ENCODE data around the gene TRIM10. TPM values are rescaled to one million over a fixed set of nuclear protein-coding genes. Genes with fewer than 3 reads are reported as not detected.

The TRIM10 gene
- total RNA-seq, 1 experiment from 2014 or later = 0.95 TPM

GRCh38 chr6:30192076-30192475 lies 31.1 kb upstream of the TRIM10 start:
- H3K9me3 ChIP-seq = no peaks in the 10 kb centered on the region
- Mint-ChIP-seq H3K27ac (ENCODE audit: unreplicated experiment) (no peak overlapping the region), H3K9me3 (ENCODE audit: unreplicated experiment) (no peaks in the 10 kb centered on the region), H3K4me3 (ENCODE audit: unreplicated experiment) (no peak overlapping the region), H3K36me3 (ENCODE audit: insufficient read depth, unreplicated experiment) (peaks cover 43% of the 10 kb centered on the region), H3K4me1 (ENCODE audit: low read depth, unreplicated experiment) (no peaks in the 10 kb centered on the region), H3K27me3 (ENCODE audit: insufficient read depth, unreplicated experiment) (no peaks in the 10 kb centered on the region)
- POLR2A ChIA-PET = no interaction called here
- intact Hi-C loops (cut with micrococcal nuclease; ENCODE audit: unreplicated experiment) = no loop called here
- no peak for DNase-seq
- TF ChIP-seq CTCF (IDR thresholded peaks at IDR 0.05; ENCODE audit: insufficient read depth in 1 of 2, low read depth in 1 of 2, low read length in 1 of 2, severe bottlenecking in 1 of 2, unreplicated experiment in 1 of 2) = no peak
- CTCF ChIA-PET = interaction anchor here (1.1 kb wide), 1 partner anchor 27 kb away, joined by 3 read pairs; no protein-coding TSS in a partner anchor
- no peaks in the 10 kb centered on the region; the same call in none of the 2 replicates for H3K36me3 ChIP-seq (ENCODE audit: control insufficient read depth, insufficient read depth, low read length)
- no peaks in the 10 kb centered on the region for H3K27me3 ChIP-seq (replicated peaks; ENCODE audit: control insufficient read depth, insufficient read depth, low read length)
- no peaks in the 10 kb centered on the region for H3K4me1 ChIP-seq
- no peak overlapping the region for H3K4me3 ChIP-seq (ENCODE audit: low read depth, low read length)
- no TSS peak for BruUV-seq (replicated peaks)

GRCh38 chr6:30188541-30188940 lies 27.5 kb upstream of the TRIM10 start:
- intact Hi-C loops (cut with micrococcal nuclease; ENCODE audit: unreplicated experiment) = no loop called here
- Mint-ChIP-seq H3K9me3 (ENCODE audit: unreplicated experiment) (no peaks in the 10 kb centered on the region), H3K27ac (ENCODE audit: unreplicated experiment) (no peak overlapping the region), H3K4me1 (ENCODE audit: low read depth, unreplicated experiment) (no peaks in the 10 kb centered on the region), H3K4me3 (ENCODE audit: unreplicated experiment) (no peak overlapping the region), H3K36me3 (ENCODE audit: insufficient read depth, unreplicated experiment) (peaks cover 72% of the 10 kb centered on the region), H3K27me3 (ENCODE audit: insufficient read depth, unreplicated experiment) (no peaks in the 10 kb centered on the region)
- no peak for DNase-seq
- Histone ChIP-seq H3K9me3 (no peaks in the 10 kb centered on the region), H3K27me3 (replicated peaks; ENCODE audit: control insufficient read depth, insufficient read depth, low read length) (no peaks in the 10 kb centered on the region), H3K4me1 (no peaks in the 10 kb centered on the region), H3K4me3 (ENCODE audit: low read depth, low read length) (no peak overlapping the region), H3K36me3 (ENCODE audit: control insufficient read depth, insufficient read depth, low read length) (no peaks in the 10 kb centered on the region; the same call in none of the 2 replicates)
- ChIA-PET CTCF (no interaction called here), POLR2A (no interaction called here)
- no TSS peak for BruUV-seq (replicated peaks)
- TF ChIP-seq CTCF (IDR thresholded peaks at IDR 0.05; ENCODE audit: insufficient read depth in 1 of 2, low read depth in 1 of 2, low read length in 1 of 2, severe bottlenecking in 1 of 2, unreplicated experiment in 1 of 2) = no peak

- no peak for TF ChIP-seq CTCF (IDR thresholded peaks at IDR 0.05; ENCODE audit: insufficient read depth in 1 of 2, low read depth in 1 of 2, low read length in 1 of 2, severe bottlenecking in 1 of 2, unreplicated experiment in 1 of 2)
- H3K27ac Mint-ChIP-seq (ENCODE audit: unreplicated experiment) = no peak overlapping the region
- H3K4me1 Mint-ChIP-seq (ENCODE audit: low read depth, unreplicated experiment) = no peaks in the 10 kb centered on the region
- no peaks in the 10 kb centered on the region; the same call in 1 of the 2 replicates for H3K36me3 ChIP-seq (ENCODE audit: control insufficient read depth, insufficient read depth, low read length)
- no peak overlapping the region for H3K4me3 ChIP-seq (ENCODE audit: low read depth, low read length)
- intact Hi-C loops (cut with micrococcal nuclease; ENCODE audit: unreplicated experiment) = no loop called here
- H3K27me3 ChIP-seq (replicated peaks; ENCODE audit: control insufficient read depth, insufficient read depth, low read length) = no peaks in the 10 kb centered on the region
- POLR2A ChIA-PET = interaction anchor here (0.7 kb wide), 1 partner anchor 21 kb away, joined by 3 read pairs; no protein-coding TSS in a partner anchor
- no peaks in the 10 kb centered on the region for H3K9me3 Mint-ChIP-seq (ENCODE audit: unreplicated experiment)
- H3K36me3 Mint-ChIP-seq (ENCODE audit: insufficient read depth, unreplicated experiment) = peaks cover 69% of the 10 kb centered on the region
- no peaks in the 10 kb centered on the region for H3K27me3 Mint-ChIP-seq (ENCODE audit: insufficient read depth, unreplicated experiment)
- no peak for DNase-seq
- no peaks in the 10 kb centered on the region for H3K4me1 ChIP-seq
- H3K4me3 Mint-ChIP-seq (ENCODE audit: unreplicated experiment) = no peak overlapping the region
- H3K9me3 ChIP-seq = no peaks in the 10 kb centered on the region; the same call in 1 of the 2 replicates
- BruUV-seq (replicated peaks) = TSS peak; percentile 28
- CTCF ChIA-PET = no interaction called here
Measured at GRCh38 chr6:30185846-30186484, 25.0 kb upstream of the TRIM10 start.

Data from Caco-2 (cell line).